Measurements from ENCODE around the gene RUNX1.
A peak's percentile ranks its signal among the peaks of the same experiment; 100 is the strongest.

The RUNX1 gene

GRCh38 chr21:34782506-34783360, 266.4 kb downstream of the RUNX1 start:
- no peak for DNase-seq (ENCODE audit: low read depth)

GRCh38 chr21:34781526-34781925, 267.6 kb downstream of the RUNX1 start:
- DNase-seq (ENCODE audit: low read depth), result no peak

GRCh38 chr21:34779860-34780259, 269.2 kb downstream of the RUNX1 start:
- no peak for DNase-seq (ENCODE audit: low read depth)

GRCh38 chr21:34775793-34776192, 273.3 kb downstream of the RUNX1 start:
- DNase-seq (ENCODE audit: low read depth), result no peak

- DNase-seq (ENCODE audit: low read depth), result no peak
Measured at GRCh38 chr21:34774750-34775149, 274.4 kb downstream of the RUNX1 start.

- DNase-seq (ENCODE audit: low read depth), result no peak
Measured at GRCh38 chr21:34771512-34772028, 277.5 kb downstream of the RUNX1 start.

GRCh38 chr21:34770576-34770975, 278.5 kb downstream of the RUNX1 start:
- no peak for DNase-seq (ENCODE audit: low read depth)

DNA sequence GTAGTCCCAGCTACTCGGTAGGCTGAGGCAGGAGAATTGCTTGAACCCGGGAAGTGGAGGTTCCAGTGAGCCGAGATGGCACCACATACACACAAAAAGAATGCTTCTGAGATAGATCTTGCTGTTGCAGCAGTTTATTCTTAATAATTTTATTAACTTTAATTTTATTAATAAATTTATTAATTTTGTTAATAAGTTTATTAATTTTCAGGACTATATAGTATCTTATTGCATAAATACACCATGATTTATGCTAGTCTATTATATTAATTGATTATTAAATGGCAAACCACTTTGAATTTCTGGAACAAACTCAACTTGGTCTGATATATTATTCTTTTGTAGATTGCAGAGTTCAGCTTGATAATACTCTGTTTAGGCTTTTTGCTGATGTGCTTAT, 280.8 kb downstream of the RUNX1 start:
- DNase-seq (ENCODE audit: low read depth), result no peak

DNA sequence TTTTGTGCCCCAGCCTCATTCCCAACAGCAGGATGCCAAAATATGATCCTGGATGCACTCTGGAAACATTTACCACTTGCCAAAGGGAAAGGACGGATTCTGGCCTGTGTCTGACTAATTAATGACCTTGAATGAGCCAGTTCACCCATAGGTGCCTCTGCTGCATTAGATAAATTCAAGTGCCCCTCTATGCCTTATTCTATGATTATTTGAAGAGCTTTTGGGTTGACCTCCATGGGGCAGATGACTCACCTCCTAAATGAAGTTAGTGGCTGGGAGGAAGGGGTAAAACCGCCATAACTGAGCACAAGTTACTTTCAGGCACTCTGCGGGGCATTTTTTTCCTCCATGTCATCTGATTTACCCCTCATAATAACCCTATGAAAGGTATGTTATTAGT, 282.2 kb downstream of the RUNX1 start:
- DNase-seq (ENCODE audit: low read depth), result no peak

GRCh38 chr21:34765619-34766018, 283.5 kb downstream of the RUNX1 start:
- DNase-seq (ENCODE audit: low read depth), result no peak

DNA sequence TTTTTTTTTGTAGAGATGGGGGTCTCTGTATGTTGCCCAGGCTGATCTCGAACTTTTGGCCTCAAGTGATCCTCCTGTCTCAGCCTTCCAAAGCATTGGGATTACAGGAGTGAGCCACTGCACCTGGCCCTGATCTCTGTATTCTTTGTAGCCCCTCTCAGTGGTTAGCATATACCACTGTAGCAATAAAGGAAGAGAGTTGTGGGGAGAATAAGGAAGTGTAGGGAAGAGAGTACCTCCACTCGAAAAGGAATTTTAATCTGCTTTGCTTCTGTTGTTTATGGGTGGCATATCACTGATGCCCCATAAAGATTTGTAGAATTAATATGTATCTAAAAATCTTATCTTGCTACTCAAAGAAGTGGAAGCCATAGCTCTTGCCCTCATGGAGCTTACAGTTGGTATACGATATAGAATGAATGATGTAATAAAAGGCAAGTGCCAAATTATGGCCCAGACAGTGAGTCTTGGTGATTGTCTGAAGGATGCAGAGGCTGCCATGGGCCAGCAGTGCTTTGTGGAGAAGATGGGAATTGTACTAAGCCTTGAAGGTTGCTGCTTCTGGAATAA, 284.3 kb downstream of the RUNX1 start:
- no peak for DNase-seq (ENCODE audit: low read depth)

DNA sequence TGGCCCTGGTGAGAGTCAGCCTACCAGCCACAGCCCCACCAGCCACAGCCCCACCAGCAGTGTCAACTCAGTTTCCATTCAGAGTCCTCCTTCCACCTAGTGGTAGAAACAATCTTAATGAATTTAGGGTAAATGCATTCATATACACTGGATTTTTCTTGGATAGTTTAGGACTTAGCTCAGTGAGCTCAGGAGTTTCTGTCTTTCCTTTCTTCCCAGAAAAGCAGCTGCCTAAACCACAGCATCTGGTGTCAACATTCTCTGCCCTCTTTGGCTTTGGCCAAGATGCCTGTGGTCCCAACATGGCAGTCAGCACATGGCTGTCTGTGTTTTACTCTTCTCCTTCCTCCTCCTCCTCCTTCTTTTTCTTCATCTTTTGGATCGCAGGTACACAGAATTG, 286.3 kb downstream of the RUNX1 start:
- DNase-seq (ENCODE audit: low read depth), result no peak

GRCh38 chr21:34761758-34762330, 287.3 kb downstream of the RUNX1 start:
- DNase-seq (ENCODE audit: low read depth), result no peak

- DNase-seq (ENCODE audit: low read depth), result no peak
Measured at GRCh38 chr21:34754690-34755647, 294.1 kb downstream of the RUNX1 start.

- no peak for DNase-seq (ENCODE audit: low read depth)
Measured at GRCh38 chr21:34748862-34749261, 300.2 kb downstream of the RUNX1 start.

- peak; percentile 15 for DNase-seq (ENCODE audit: low read depth)
Measured at GRCh38 chr21:34745557-34746255, 303.4 kb downstream of the RUNX1 start.

- DNase-seq (ENCODE audit: low read depth), result no peak
Measured at GRCh38 chr21:34744801-34745200, 304.3 kb downstream of the RUNX1 start.

DNA sequence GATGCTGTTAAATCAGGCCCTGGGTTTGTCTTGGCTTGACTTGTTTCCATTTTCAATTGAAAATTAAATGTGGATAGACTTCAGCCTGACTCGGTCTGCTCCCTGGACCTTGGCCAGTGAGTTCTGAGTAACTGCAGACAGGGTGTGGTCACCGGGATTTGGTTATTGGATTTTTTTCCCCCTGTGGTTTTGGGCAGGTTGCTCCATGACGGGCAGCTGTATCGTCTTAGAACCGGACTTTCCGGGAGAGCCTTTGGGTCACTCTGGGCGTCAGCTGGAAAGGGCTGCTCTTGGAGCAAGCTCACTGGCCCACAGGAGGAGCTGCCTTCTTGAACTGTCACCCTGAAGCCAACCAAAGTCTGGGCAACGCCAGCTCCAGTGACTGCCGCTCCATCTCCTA, 305.3 kb downstream of the RUNX1 start:
- no peak for DNase-seq (ENCODE audit: low read depth)

- no peak for DNase-seq (ENCODE audit: low read depth)
Measured at GRCh38 chr21:34743285-34743684, 305.8 kb downstream of the RUNX1 start.

- no peak for DNase-seq (ENCODE audit: low read depth)
Measured at GRCh38 chr21:34740198-34740597, 308.9 kb downstream of the RUNX1 start.
